OCI-LY7 (cell line): Measurements from ENCODE around the gene DNAI1. TPM values are rescaled to one million over a fixed set of nuclear protein-coding genes. Genes with fewer than 3 reads are reported as not detected.
"Not testable (repeated sequence)": the region's sequence is repeated elsewhere in the genome, so short reads cannot be mapped to it uniquely, and the experiment has no call there.

ENCODE experiments used
- BruUV-seq: library from RNA; stranded (reverse); fragments of 400-500 nt; replicated peaks from 2 replicates; lab custom pipeline; 2021; lab: Mats Ljungman, UMichigan
- CTCF ChIA-PET: fragments of 300-600 bp; sonication (Branson Sonifier 250); formaldehyde crosslinking; loops from one replicate; lab custom pipeline; 2022; ENCODE audit warnings: antibody characterized with exemption; ENCODE audit not compliant: unreplicated experiment; lab: Charles Lee
- POLR2A ChIA-PET: fragments of 300-600 bp; sonication (Branson Sonifier 250); formaldehyde crosslinking; loops from one replicate; lab custom pipeline; 2022; ENCODE audit warnings: antibody characterized with exemption; lab: Charles Lee
- DNase-seq: peaks from one replicate; pipeline ENCODE4 v3.0.0-alpha.2; 2015; ENCODE audit warnings: low spot score
- H2AFZ ChIP-seq: fragments of 200-600 bp; sonication (generic), shearing (Covaris generic); 2 replicates; pipeline ENCODE4 v1.6.1; 2014; ENCODE audit warnings: mild to moderate bottlenecking, antibody characterized with exemption, low read length, moderate library complexity
- H3K27ac ChIP-seq: fragments of 200-600 bp; sonication (generic); 2 replicates; pipeline ENCODE4 v1.5.1; 2014; ENCODE audit warnings: mixed run types, low read depth, mild to moderate bottlenecking, moderate library complexity, low read length, inconsistent platforms; ENCODE audit not compliant: poor library complexity, severe bottlenecking
- H3K36me3 ChIP-seq: fragments of 200-600 bp; sonication (generic); 2 replicates; pipeline ENCODE4 v1.6.1; 2014; ENCODE audit warnings: mild to moderate bottlenecking, antibody characterized with exemption, low read length, moderate library complexity, mixed read lengths; ENCODE audit not compliant: insufficient read depth
- H3K4me1 ChIP-seq: fragments of 200-600 bp; sonication (generic); 2 replicates; pipeline ENCODE4 v1.5.1; 2014; ENCODE audit warnings: mild to moderate bottlenecking, low read length; ENCODE audit not compliant: insufficient read depth, poor library complexity, severe bottlenecking
- H3K4me2 ChIP-seq: fragments of 200-600 bp; sonication (generic); 2 replicates; pipeline ENCODE4 v1.6.1; 2014; ENCODE audit warnings: mild to moderate bottlenecking, low read length
- H3K4me3 ChIP-seq: fragments of 200-600 bp; sonication (generic); 2 replicates; pipeline ENCODE4 v1.5.1; 2014; ENCODE audit warnings: mild to moderate bottlenecking, low read depth, low read length; ENCODE audit not compliant: poor library complexity, severe bottlenecking
- H3K79me2 ChIP-seq: fragments of 200-600 bp; sonication (generic); 2 replicates; pipeline ENCODE4 v1.6.1; 2016; ENCODE audit warnings: low read depth, mild to moderate bottlenecking, low read length, moderate library complexity, mixed read lengths; ENCODE audit not compliant: insufficient read depth
- H3K9me2 ChIP-seq: fragments of 200-600 bp; sonication (generic); 2 replicates; pipeline ENCODE4 v1.6.1; 2016; ENCODE audit warnings: mild to moderate bottlenecking, low read length, mixed read lengths; ENCODE audit not compliant: insufficient read depth
- H3K9me3 ChIP-seq: fragments of 200-600 bp; sonication (generic); 2 replicates; pipeline ENCODE4 v1.6.1; 2014; ENCODE audit warnings: mild to moderate bottlenecking, mixed run types, low read length, mixed read lengths
- H4K20me1 ChIP-seq: fragments of 200-600 bp; sonication (generic); 2 replicates; pipeline ENCODE4 v1.6.1; 2014; ENCODE audit warnings: mild to moderate bottlenecking, antibody characterized with exemption, low read length, moderate library complexity, mixed read lengths; ENCODE audit not compliant: insufficient read depth
- CTCF ChIP-seq: fragments of 200-600 bp; sonication (generic); conservative IDR thresholded peaks from 2 replicates; pipeline ENCODE4 v1.5.1; 2014; ENCODE audit warnings: mild to moderate bottlenecking, antibody characterized with exemption, low read length, moderate library complexity, mixed read lengths
- EZH2phosphoT487 ChIP-seq: fragments of 200-600 bp; sonication (generic); IDR thresholded peaks from 2 replicates; pipeline ENCODE4 v1.6.1; 2018; ENCODE audit warnings: low read depth, borderline replicate concordance, mild to moderate bottlenecking, mixed run types, antibody characterized with exemption, low read length, moderate library complexity, mixed read lengths
- intact Hi-C: fragments of 100-400 bp; cut with micrococcal nuclease; formaldehyde crosslinking; loops from one replicate; pipeline ENCODE4 v1.10.0; 2022; ENCODE audit not compliant: unreplicated experiment
- total RNA-seq, 2 experiments: library from RNA; depleted of rRNA in 1 of 2; stranded (reverse); fragments of >200 nt in 1 of 2; shearing (Covaris generic) in 1 of 2; gene quantifications; 2 replicates each; pipeline ENCODE4 v1.2.3, GENCODE V29; 2014 to 2022

Gene DNAI1
- total RNA-seq, 2 experiments from 2014 or later: 0.57 to 0.97 TPM

DNA sequence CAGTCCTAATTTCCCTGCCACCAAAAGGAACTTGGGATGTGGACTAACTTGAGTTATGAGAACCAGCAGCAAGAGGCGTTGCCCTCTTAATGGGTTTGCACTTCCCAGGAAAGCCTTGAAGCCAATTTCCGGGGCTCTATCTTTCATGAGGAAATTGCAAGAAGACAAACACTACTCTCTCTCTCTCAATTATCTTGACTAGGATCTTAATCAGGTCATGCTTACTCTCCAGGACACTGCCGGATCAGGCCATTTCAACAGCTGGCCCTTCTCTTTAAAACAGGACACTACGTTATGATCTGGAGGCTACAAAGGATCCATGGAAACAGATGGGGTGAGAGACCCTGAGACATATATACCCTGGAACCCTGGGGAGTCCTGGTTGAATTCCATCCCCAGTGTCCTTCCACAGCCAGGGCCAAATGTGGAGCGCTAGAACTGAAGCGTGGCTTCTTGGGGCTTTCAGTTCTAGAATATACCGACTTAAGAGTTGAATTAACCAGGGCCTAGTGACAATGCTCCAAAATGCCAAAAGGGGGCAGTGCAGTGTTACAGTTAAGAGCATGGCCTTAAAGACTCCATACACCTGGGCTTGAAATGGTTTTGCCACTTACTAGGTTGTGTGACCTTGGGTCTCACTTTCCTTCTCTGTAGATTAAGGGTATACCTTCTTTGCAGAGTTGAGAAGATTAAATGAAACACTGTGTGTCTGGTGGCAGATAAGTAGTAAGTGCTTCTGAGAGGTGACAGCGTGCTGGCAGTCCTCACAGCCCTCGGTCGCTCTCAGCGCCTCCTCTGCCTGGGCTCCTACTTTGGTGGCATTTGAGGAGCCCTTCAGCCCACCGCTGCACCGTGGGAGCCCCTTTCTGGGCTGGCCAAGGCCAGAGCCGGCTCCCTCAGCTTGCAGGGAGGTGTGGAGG lies 21.3 kb upstream of the DNAI1 start:
- intact Hi-C loops: loop anchor here (1.0 to 2.0 kb wide), 3 partner anchors 63 to 156 kb away; no protein-coding TSS in a partner anchor
- TF ChIP-seq EZH2phosphoT487: no peak
- peak; percentile 89 for TF ChIP-seq CTCF
- Histone ChIP-seq H3K36me3 (no peaks in the 10 kb centered on the region), H2AFZ (no peak overlapping the region), H3K4me1 (no peaks in the 10 kb centered on the region), H3K79me2 (no peaks in the 10 kb centered on the region), H3K4me2 (no peak overlapping the region), H3K9me3 (no peaks in the 10 kb centered on the region), H3K27ac (no peak overlapping the region), H4K20me1 (no peaks in the 10 kb centered on the region), H3K9me2 (no peaks in the 10 kb centered on the region), H3K4me3 (no peak overlapping the region)
- POLR2A ChIA-PET: no interaction called here
- no TSS peak for BruUV-seq
- DNase-seq: peak; percentile 76
- CTCF ChIA-PET: no interaction called here

DNA sequence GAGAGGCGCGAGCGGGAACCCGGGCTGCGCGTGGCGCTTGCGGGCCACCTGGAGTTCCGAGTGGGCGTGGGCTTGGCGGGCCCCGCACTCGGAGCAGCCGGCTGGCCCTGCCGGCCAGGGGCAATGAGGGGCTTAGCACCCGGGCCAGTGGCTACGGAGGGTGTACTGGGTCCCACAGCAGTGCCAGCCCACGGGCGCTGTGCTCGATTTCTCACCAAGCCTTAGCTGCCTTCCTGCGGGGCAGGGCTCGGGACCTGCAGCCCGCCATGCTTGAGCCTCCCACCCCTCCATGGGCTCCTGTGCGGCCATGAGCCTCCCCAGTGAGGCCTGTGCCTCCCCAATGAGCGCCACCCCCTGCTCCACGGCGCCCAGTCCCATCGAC lies 20.7 kb upstream of the DNAI1 start:
- H4K20me1 ChIP-seq, H2AFZ ChIP-seq, H3K9me3 ChIP-seq, H3K79me2 ChIP-seq, DNase-seq, H3K27ac ChIP-seq, POLR2A ChIA-PET, H3K4me3 ChIP-seq, CTCF ChIA-PET, H3K36me3 ChIP-seq, H3K4me2 ChIP-seq, H3K9me2 ChIP-seq, BruUV-seq, H3K4me1 ChIP-seq: not testable (repeated sequence)
- intact Hi-C loops: loop anchor here (1.0 to 2.0 kb wide), 3 partner anchors 62 to 155 kb away; no protein-coding TSS in a partner anchor

- H3K79me2 ChIP-seq, H3K9me2 ChIP-seq, BruUV-seq, H3K36me3 ChIP-seq, H3K4me3 ChIP-seq, H3K4me1 ChIP-seq, H3K27ac ChIP-seq, H3K4me2 ChIP-seq, DNase-seq, H2AFZ ChIP-seq, CTCF ChIA-PET, H3K9me3 ChIP-seq, intact Hi-C loops, H4K20me1 ChIP-seq, POLR2A ChIA-PET: not testable (repeated sequence)
Observed at GRCh38 chr9:34438465-34438864, 20.1 kb upstream of the DNAI1 start.
